T-helper 2 cell treated with Interferon-gamma antibody and Interleukin-4, amounts not matched to agents 100 ng/mL and 5 ng/mL, for 36 hours (primary cell): ENCODE data around the gene ZNF777. TPM values are rescaled to one million over a fixed set of nuclear protein-coding genes. Genes with fewer than 3 reads are reported as not detected.
"Not testable (repeated sequence)": the region's sequence is repeated elsewhere in the genome, so short reads cannot be mapped to it uniquely, and the experiment has no call there.

Source experiments
- intact Hi-C: fragments of 100-400 bp; cut with micrococcal nuclease; formaldehyde crosslinking; loops from one replicate; pipeline ENCODE4 v1.15.1; 2023
- total RNA-seq: library from RNA; stranded (reverse); gene quantifications from 2 replicates; pipeline ENCODE4 v1.2.3, GENCODE V29; 2022

Gene ZNF777
- total RNA-seq, 1 donor from 2014 or later, result 13.8 TPM

DNA sequence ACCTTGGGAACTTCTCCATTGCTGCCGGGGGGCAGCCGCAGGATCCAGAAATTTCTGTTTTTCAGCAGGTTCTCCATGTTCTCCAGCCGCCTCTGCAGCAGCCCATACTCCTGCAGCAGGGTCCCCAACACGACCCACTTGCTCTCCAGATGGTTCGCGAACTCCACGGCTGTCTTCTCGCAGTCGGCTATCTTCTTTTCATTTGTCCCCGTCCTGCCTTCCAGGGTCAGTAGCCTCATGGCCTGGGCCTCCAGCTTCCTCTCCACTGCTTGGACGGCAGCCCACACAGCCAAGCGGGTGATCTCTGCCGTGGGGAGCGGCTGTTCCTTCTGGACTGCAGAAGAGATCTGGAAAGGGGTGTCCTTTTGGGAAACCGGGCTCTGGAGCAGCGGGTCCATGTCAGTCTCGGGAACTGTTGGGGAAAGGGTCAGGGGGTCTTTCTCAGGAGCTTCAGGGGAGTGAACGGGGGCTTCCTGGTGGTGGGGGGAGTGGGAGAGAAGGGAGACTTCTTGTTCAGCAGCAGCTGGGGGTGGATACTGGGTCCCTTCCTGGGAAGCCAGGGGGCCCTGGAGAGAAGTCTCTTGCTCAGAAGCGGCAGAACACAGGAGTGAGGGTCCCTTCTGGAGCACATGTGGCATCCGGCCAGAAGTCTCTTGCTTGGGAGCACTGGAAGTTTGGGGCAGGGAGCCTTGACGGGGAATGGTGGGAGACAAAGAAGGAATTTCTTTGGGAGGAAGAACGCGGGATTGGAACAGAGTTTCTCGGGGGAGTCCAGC is 5.5 kb downstream of the ZNF777 start:
- intact Hi-C loops, result no loop called here

DNA sequence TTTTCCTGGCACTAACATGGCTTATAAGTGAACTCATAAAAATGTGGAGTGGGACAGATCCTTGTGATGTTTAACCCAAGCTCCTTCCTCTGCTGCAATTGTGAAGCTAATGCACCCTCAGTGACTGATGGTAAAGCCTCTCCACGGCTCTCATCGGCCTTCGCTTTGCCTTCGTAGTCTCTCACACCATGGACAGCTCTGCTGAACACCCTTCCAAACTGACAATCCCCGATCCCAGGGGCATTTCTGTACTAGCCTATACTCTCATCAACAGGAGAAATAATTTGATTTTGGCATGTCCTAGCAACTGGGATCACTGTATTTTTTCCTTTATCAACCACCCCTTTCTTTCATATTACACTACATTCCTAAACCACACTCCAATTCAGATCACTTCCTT is 6.1 kb downstream of the ZNF777 start:
- intact Hi-C loops, result no loop called here

DNA sequence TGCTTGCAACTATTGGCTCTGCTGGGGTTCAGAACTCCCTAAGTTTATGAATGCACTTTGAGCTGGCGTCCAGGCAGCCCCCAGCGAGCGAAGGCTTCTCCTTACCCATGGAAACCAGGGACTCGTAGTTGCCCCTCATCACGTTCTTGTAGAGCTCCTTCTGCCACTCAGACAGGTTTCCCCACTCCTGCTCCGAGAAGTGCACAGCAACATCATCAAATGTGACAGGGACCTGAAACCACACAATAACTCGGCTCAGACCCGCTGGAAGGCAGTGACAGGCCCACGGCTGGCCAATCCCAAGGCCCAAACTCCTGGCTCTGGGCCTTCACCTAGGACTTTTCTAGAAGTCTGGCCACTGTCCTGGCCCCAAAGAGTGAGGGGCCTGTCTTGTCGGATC is 6.9 kb downstream of the ZNF777 start:
- intact Hi-C loops, result no loop called here

DNA sequence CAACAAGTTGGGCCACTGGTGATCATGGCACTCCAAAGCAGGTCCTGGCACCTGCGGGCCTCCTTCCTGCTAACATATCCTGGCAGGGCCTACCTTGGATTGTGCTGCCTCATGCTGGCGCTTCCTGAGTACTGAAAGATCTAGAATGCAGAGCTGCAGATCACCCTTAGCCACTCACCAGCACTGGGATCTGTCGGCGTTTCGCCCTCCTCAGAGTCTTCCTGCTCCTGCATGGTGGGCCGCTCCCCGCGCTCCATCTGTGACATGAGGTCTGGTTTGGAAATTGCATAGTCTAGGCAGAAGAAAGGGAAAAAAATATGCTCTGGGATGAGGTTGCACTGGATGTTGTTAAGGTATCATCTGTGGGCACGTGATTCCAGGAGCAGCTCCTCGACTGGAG is 10.0 kb downstream of the ZNF777 start:
- intact Hi-C loops, result no loop called here

DNA sequence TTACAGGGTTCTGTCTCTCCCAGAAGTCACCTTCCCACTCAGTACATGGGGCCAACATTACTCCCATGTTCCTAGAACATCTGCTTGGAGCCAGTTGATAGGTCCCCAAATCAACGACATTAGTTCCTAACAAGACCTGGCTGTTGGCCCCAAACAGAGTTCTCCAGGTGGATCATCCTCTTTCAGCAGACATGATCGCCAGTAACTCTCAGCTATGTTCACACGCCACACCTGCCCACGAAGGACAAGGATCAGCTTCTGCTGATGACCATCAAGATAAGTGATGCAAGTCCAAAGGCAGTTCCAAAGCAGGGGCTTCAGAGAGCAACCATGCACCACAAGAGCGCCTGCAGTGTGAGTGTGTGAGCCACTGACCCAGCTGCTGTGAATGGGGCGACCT is 11.0 kb downstream of the ZNF777 start:
- intact Hi-C loops, result no loop called here

DNA sequence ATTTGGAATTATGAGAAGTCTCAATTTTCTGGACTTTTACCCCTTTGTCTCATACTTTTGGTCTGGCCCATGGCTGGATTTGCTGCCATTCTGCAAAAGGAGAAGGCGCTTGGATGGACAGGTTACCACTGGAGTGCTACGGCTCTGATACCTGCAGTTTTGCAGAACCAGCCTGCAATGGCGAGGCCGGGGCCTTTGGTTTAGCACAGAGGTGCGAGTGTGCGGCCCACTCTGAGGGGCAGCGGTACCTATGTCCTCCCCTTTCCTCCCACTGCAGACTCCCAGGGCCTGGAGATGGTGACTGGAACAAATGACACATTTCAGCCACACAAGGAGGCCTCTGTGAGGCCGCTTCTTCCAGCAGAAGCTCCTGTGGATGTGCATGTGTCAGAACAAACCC is 11.9 kb downstream of the ZNF777 start:
- intact Hi-C loops, result no loop called here

DNA sequence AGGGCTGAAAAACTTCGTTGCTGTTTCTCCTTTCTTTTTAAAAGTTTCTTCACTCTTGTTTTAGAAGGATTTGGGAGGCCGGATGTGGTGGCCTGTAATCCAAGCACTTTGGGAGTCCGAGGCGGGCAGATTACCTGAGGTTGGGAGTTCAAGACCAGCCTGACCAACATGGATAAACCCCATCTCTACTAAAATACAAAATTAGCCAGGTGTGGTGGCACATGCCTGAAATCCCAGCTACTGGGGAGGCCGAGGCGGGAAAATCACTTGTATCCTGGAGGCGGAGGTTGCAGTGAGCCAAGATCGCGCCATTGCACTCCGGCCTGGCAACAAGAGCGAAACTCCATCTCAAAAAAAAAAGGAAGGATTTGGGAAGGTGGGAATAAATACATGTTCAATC is 14.8 kb downstream of the ZNF777 start:
- intact Hi-C loops, result not testable (repeated sequence)

DNA sequence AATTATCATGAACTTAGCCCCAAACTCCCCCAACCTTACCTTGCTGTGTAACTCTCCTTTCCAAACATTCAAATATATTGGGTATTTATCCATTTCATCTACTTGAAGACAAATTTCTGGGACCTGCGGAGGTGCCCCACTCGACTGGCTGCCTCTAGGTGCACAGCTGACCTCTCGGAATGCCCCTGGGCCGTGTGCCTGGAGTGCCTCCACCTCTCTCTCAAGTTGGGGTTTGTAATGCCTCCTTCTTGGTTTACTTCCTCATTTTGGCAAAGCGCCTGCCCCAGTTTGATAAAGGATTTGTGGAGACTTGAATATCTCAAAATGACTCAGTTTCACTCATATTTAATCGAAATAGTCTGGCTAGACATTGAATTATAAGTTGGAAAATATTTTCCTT is 16.6 kb downstream of the ZNF777 start:
- intact Hi-C loops, result no loop called here

DNA sequence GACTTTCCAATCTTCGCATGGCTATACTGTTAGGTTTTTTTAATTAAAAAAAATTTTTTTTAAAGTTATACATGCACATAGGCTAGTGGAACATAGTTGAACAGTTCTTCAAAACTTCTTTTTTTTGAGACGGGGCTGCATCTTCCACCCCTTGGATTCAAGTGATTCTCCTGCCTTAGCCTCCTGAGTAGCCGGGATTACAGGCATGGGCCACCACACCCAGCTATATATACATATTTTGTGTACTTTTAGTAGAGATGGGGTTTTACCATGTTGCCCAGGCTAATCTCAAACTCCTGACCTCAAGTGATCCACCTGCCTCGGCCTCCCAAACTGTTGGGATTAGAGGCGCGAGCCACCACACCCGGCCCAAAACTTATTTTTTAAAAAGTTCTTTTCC is 17.3 kb downstream of the ZNF777 start:
- intact Hi-C loops, result no loop called here

DNA sequence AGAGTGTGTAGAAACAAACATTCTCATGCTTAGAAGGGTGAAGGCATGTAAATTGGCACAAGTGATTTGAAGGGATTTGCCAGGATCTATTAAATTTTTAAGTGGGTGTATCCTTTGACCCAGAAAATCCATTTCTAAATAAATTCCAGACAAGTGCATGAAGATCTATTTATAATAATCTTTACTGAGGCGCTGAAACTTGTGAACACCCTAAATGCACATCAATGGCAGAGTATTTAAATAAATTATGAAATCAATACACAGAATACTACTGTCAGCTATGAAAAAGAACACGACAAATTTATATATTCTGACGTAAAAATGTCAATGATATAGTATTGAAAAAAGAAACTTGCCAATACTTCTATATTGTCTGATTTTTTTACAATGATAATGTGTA is 17.9 kb downstream of the ZNF777 start:
- intact Hi-C loops, result no loop called here

DNA sequence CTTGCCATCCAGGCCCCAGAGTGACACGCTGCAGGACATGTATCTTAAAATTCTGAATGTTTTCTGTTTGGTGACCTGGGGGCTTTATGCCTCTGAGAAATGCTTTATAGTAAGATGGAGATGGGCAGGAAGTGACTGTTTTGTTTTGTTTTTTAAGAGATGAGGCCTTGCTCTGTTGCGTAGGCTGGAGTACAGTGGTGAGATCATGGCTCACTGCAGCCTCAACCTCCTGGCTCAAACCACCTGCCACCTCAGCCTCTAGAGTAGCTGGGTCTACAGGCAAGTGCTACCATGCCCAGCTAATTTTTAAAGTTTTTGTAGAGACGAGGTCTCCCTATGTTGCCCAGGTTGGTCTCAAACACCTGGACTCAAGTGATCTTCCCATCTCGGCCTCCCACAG is 20.6 kb downstream of the ZNF777 start:
- intact Hi-C loops, result no loop called here

DNA sequence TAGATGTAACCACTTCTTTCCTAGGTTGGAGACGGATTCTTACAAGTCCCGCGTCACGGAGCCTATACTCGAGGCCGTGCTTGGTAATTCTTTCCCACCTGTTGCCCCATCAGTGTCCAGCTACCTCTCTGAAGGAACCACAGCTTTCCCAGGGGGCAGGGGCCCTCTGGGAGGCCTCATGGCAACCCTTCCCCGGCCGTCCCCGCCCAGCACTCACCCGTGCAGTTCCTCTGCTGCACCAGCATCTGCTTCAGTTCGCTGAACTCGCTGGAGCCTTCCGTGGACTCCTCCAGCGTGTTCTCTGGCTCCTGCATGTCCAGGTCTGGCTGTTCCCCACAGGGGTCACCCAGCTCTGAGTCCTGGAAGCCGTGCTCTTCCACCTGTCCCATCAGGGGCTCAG is 24.5 kb downstream of the ZNF777 start:
- intact Hi-C loops, result no loop called here

DNA sequence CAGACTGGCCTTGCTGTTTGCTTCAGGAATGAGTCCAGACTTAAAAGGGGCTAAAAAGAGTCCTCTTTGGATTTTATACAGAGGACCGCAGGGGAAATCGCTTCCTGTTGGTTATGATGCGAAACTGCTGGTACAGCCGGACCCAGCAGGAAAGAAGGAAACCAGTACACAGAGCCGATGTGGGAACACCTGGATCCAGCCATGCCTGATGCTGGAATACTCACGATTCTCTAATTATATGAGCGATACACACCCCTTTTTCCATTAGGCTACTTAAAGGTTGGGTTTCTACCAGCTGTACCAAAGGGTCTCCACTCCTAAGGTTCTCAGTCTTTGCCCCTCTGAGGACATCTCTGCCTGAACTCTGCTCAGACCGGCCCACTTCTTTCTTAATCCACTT is 27.7 kb downstream of the ZNF777 start:
- intact Hi-C loops, result no loop called here

DNA sequence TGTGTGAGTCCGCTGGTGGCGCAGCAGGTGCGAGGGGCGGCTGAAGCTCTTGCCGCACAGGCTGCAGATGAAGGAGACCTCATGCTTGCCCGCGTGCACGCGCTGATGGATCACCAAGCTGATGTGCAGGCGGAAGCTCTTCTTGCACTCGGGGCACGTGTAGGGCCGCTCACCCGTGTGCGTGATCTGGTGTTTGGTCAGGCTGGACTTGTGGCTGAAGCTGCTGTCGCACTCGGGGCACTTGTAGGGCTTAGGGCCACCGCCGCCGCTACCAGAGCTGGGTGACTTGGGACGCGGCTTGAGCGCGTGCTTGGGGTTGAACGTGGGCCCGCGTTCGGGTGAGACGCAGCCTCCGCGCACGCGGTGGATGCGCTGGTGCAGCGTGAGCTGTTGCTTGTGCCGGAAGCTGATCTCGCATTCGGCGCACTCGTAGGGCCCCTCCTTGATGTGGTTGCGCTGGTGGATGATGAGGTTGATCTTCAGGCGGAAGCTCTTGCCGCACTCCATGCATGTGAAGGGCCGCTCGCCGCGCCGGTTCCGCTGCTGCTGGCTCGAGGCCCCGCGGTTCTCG is 28.7 kb downstream of the ZNF777 start:
- intact Hi-C loops, result no loop called here

DNA sequence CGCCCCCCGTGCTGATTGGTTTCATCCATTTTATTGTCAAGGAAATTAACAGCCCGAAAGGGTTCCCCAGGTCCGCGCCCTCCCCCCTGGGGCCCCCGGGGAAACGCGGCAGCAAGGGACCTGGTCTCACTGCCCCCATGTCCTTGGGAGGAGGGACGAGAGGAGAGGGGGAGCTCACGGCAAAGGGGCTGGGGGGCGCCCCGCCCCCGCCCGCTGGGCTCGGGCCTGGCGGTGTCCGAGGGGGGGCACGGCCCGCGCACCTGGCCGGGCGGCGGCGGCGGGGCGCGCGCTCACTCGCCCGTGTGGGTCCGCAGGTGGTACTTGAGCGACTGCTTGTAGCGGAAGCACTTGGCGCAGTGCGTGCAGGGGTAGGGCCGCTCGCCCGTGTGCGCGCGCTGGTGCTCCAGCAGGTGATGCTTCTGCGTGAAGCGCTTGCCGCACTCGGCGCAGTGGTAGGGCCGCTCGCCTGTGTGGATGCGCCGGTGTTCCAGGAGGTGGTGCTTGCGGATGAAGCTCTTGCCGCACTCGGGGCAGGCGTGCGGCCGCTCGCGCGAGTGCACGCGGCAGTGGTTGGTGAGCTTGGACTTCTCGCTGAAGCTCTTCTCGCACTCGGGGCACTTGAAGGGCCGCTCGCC is 29.3 kb downstream of the ZNF777 start:
- intact Hi-C loops, result no loop called here

DNA sequence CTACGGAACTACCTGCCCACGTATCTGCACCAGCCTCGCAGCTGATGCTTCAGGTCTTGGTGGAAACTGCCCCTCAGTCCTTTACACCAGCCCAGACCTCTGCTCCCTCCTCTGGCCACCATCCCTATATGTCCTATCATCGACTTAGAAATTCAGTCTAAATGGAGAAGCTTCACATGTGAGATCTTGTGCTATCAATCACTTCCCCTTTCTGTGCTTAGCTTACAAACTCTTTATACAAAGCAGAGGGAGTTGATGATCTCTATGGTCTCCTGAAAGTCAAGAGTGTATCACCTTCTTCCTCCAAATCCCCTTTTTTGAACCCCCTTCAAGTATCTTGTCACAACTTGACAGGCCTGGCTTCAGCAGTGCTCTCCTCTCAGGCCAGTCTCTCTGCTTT is 30.7 kb downstream of the ZNF777 start:
- intact Hi-C loops, result no loop called here

DNA sequence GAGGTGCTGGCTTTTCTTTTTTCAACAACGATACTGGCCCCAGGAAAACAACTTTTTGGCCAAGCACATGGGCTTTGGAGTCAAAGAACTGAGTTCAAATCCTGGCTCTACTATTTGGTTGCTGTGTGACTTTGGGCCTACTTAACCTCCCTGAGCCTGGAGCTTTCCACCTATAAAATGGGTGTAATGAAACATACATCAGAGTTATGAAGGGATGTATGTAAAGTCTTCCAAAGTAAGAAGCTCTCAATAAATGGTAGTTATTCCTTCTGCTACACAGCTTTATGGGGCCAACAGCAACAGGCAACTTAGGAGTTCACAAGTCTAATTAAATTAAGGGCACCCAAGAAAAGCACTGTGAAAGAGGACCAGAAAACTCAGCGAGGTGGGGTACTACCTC is 33.0 kb downstream of the ZNF777 start:
- intact Hi-C loops, result no loop called here

DNA sequence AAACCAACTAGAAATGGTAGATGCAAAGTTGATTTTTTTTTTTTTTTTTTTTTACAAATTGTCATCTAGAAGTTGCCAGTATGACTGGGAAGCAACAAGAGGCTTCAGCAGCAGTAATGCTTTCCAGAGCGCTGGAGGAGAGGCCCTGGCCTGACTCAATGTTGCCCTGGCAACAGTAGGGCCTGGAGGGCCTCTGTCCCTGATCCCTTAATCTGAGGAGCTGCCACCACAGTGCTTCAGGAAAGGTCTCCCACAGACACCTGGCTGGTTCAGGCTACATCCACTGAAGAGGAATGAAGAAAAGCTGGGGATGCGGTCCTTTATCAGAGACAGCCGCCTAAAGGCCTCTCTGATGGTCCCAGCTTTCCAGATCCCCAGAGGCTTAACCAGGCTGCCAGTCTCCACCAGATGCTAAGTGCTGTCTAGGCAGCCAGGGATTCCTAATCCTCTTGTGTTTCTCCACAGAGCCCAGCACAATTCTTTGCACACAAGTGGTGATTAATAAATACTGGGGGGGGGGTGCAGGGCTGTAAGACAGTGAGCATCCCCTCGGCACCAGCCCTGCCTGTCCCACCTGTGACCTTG is 33.7 kb downstream of the ZNF777 start:
- intact Hi-C loops, result no loop called here

DNA sequence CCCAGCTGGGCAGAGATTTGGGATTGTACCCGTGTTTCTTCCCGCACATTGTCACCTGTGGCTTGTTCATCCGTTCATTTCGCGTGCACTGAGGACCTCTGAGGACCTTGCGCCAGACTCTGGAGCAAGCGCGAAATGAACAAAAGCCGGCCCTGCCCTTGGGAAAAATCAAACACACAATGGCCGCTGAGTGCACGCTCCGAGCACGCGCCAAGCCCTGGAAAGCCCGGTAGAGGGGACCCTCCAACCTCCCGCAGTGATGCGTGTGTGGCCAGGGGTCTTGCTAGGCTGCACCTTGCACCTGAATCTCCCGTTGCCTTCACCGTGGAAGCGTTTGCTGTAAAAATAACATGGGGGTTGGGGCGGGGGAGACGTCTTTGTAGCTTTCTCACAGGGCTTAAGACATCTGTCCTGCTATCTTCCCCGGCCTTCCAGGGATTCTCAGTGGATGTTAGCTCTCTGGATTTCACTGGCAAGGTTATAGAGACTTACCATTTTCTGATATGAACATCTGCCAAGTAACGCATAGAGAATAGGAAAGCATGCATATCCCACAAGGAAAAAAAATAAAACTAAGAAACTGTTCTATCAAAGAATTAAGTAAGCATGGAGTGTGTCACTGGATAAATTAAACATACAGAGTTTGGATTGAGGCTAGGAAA is 37.3 kb downstream of the ZNF777 start:
- intact Hi-C loops, result loop anchor here (2.0 to 5.0 kb wide), 2 partner anchors 226 to 333 kb away; partner anchors contain the start of genes ZNF282 and ZNF786

DNA sequence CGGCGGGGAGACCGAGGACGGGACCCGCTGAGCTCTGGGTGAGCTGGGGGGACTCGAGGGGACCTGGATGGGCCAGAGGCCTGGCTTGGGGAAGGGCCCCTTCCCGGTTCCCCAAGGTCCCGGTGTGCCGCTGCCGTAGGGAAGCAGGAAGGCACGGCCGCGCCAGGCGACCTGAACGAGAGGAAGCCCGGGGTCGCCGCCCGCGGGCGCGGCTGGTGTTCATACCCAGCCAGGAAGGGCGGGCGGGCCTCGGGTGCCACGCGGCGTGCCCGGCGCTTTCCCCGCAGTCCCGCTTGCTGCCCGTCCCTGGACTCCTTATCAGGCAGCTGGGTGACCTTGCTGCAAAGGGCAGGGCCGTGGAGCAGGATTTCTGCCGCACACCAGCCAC is 38.0 kb downstream of the ZNF777 start:
- intact Hi-C loops, result loop anchor here (1.0 to 5.0 kb wide), 7 partner anchors 37 to 332 kb away; partner anchors contain the start of genes ZNF282, ZNF746, ZNF783 and ZNF786

DNA sequence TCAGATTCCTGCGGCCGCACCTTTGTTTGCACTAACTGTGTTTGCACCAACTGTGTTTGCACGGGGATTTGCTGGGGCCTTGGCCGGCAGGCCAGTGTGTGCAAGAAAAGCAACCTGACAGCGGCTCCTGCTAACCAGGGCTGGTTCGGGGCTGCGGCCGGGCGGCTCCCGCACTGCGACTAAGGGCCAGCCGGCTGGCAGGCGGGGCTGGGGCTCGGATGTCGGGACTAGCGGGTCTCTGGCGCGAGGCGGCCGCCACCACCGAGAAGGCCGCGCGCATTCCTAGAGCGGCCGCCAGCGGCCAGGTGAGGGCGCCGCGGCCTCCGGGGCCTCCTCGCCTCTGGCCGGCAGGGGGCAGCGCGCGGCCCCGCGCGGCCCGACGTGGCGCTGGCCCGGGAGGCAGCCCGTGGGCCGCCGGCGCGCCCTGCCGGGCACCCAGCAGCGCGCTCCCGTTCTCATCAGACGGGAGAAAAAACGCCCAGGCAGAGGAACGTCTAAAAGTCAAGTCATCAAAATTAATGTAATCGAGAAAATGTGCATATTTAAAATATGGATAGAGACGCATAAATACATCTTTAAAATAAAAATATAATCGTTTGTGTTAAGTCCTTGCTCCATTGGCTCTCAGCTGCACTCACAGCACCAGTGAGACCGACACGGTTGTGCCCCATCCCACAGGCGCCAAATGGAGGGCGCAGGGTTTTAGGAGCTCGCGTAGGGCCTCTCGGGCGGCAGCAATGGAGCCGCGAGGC is 38.5 kb downstream of the ZNF777 start:
- intact Hi-C loops, result loop anchor here (1.0 to 5.0 kb wide), 7 partner anchors 38 to 332 kb away; partner anchors contain the start of genes ZNF282, ZNF746, ZNF783 and ZNF786
